Psoas muscle (tissue), 8 donors: ENCODE measurements around the gene TAF6L. TPM values are rescaled to one million over a fixed set of nuclear protein-coding genes. Genes with fewer than 3 reads are reported as not detected.

Source experiments
- ATAC-seq, 4 donors: fragments of 200-7000 bp; cut with Tn5 transposase; one replicate each; pipeline ENCODE4 v1.9.1; 2020; ENCODE audit warnings: moderate library complexity in 3 of 4, mild to moderate bottlenecking in 2 of 4
- DNase-seq, 2 donors: peaks; one replicate each; pipeline ENCODE4 v3.0.0-alpha.2; 2020
- H3K27ac ChIP-seq: fragments of 200-600 bp; one replicate; pipeline ENCODE4 v1.8.0; 2022
- H3K27me3 ChIP-seq, 3 donors: fragments of 200-600 bp in 1 of 3; one replicate each; pipeline versions ENCODE4 v1.6.1 to v1.8.0; 2013 to 2022; ENCODE audit warnings: low read length in 2 of 3, mild to moderate bottlenecking in 2 of 3, moderate library complexity in 1 of 3; ENCODE audit not compliant: insufficient read depth in 3 of 3
- H3K36me3 ChIP-seq, 2 donors: fragments of 200-600 bp in 1 of 2; one replicate each; pipeline versions ENCODE4 v1.6.1 to v1.8.0; 2013 to 2022; ENCODE audit warnings: low read depth in 1 of 2, mild to moderate bottlenecking in 1 of 2, moderate library complexity in 1 of 2; ENCODE audit not compliant: insufficient read depth in 1 of 2
- H3K4me1 ChIP-seq: fragments of 200-600 bp; one replicate; pipeline ENCODE4 v1.8.0; 2022
- H3K4me3 ChIP-seq: fragments of 200-600 bp; one replicate; pipeline ENCODE4 v1.8.0; 2022; ENCODE audit warnings: mild to moderate bottlenecking
- H3K9me3 ChIP-seq: fragments of 200-600 bp; one replicate; pipeline ENCODE4 v1.8.0; 2022
- WGBS, 3 donors: extraction: QIAGEN DNeasy Blood & Tissue Kit; methylation state at CpG; one replicate each; pipeline versions ENCODE4 v1.1.6 to v1.1.7; 2013; 5-methylcytosine and 5-hydroxymethylcytosine counted together
- intact Hi-C, 2 donors: fragments of 100-400 bp; cut with DNase I; formaldehyde crosslinking; loops; one replicate each; pipeline versions ENCODE4 v1.11.0 to v1.14.2; 2022
- long read RNA-seq, 2 donors: library from polyadenylated mRNA; unstranded; transcript quantifications; one replicate each; pipeline ENCODE4 v2.0.0, GENCODE V29; 2021
- polyA plus RNA-seq, 3 donors: library from polyadenylated mRNA; stranded (reverse); fragments of 200-250 nt; gene quantifications; one replicate each; pipeline ENCODE4 v1.2.3, GENCODE V29; 2013
- total RNA-seq, 4 donors: library from RNA; stranded (reverse); fragmentation: NEBNext Ultra II Directional in 2 of 4; extraction: Animal tissue kit (Norgen Biotek cat#: 25700) in 2 of 4; gene quantifications; one replicate each; pipeline versions ENCODE4 v1.2.1 to v1.2.4, GENCODE V29; 2021 to 2023
- TF ChIP-seq, protein P1 (sequence below): fragments of 200-600 bp; IDR thresholded peaks from one replicate; pipeline ENCODE4 v1.8.0; 2022; ENCODE audit warnings: antibody characterized with exemption
- donor health status: healthy with polysubstance abuse.
- donor health status: DM: no; HTN: no; CAD: no; lungs with moderate emphysema.
- donor health status: Bipolar disorder and iron deficiency.
- donor health status: healthy.
- donor health status: DM: yes; HTN: yes; CAD: no.
- donor health status: DM: no; HTN: no; CAD: no.
- donor health status: DM: no; HTN: no; CAD: no.
- donor health status: DM: yes; HTN: yes; CAD: no.

TAF6L gene, protein sequence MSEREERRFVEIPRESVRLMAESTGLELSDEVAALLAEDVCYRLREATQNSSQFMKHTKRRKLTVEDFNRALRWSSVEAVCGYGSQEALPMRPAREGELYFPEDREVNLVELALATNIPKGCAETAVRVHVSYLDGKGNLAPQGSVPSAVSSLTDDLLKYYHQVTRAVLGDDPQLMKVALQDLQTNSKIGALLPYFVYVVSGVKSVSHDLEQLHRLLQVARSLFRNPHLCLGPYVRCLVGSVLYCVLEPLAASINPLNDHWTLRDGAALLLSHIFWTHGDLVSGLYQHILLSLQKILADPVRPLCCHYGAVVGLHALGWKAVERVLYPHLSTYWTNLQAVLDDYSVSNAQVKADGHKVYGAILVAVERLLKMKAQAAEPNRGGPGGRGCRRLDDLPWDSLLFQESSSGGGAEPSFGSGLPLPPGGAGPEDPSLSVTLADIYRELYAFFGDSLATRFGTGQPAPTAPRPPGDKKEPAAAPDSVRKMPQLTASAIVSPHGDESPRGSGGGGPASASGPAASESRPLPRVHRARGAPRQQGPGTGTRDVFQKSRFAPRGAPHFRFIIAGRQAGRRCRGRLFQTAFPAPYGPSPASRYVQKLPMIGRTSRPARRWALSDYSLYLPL
- total RNA-seq (10 to 100 TPM; 13.5 to 19.9 (median 18.3) TPM), polyA plus RNA-seq (10 to 100 TPM; 18.0 to 26.5 (median 20.1) TPM)
- long read RNA-seq, donor 1, transcript TAF6L-201 (11 exons, 2,116 nt), result major isoform, 25 of 37 reads
- long read RNA-seq, donor 1, partial matches to known transcripts, result 1 of 37 reads
- long read RNA-seq, donor 1, other reads (novel, unspliced or antisense), result 11 of 37 reads
- long read RNA-seq, donor 2, transcript TAF6L-201 (11 exons, 2,116 nt), result major isoform, 35 of 53 reads
- long read RNA-seq, donor 2, partial matches to known transcripts, result 7 of 53 reads
- long read RNA-seq, donor 2, other reads (novel, unspliced or antisense), result 11 of 53 reads

DNA sequence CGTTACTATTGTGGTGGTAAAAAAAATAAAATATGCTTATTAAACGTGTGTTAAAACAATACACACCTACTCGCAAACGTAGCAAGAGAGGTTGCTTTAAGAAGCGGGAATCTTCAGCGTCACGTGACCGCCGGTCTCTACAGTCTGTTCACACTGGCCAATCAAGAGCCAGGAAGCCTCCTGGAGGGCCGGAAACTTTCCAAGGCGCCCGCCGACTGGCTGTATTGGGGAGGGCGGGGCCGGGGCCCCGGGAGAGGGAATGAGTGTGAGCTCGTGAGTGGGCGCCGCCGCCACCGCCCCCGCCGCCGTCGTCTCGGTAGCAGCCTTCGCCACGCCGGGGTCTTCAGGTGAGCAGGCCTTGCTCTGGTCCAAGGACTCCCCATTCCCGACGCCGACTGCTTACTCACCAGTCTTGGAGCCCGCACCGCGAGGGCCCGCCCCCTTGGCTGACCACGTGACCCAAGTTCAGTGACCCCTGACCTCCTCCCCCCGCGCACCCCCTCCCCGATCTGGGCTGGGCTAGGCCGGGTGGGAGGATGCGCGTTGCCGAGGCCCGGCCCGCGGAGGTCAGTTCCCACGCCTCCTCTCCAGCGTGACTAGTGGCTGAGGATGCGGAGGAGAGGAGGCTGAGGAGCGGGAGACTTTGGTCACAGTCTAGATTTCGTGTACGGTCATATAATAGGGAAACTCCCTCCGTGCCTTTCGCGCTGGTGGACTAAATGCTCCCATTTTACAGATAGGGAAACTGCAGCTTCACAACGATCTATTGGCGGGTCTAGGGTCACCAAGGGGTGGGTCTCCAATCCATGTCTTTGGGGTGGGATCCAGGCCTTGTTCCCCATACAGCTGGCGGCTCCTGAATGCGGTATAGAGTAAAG, at the start of gene TAF6L:
Gene TAF6L, plus strand, starts transcription at position 253 of the 878 bp plus-strand sequence. CDS start 4,388 bp downstream, outside the sequence.
- DNase-seq, result peak; percentile 98 to 99
- no peaks in the 10 kb centered on the region for H3K9me3 ChIP-seq
- intact Hi-C loops, result no loop called here
- TF ChIP-seq, protein P1, sequence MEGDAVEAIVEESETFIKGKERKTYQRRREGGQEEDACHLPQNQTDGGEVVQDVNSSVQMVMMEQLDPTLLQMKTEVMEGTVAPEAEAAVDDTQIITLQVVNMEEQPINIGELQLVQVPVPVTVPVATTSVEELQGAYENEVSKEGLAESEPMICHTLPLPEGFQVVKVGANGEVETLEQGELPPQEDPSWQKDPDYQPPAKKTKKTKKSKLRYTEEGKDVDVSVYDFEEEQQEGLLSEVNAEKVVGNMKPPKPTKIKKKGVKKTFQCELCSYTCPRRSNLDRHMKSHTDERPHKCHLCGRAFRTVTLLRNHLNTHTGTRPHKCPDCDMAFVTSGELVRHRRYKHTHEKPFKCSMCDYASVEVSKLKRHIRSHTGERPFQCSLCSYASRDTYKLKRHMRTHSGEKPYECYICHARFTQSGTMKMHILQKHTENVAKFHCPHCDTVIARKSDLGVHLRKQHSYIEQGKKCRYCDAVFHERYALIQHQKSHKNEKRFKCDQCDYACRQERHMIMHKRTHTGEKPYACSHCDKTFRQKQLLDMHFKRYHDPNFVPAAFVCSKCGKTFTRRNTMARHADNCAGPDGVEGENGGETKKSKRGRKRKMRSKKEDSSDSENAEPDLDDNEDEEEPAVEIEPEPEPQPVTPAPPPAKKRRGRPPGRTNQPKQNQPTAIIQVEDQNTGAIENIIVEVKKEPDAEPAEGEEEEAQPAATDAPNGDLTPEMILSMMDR, result no peak
- 1 to 3% (median 2%) methylated on average over 46 to 60 of the region's 60 CpGs for WGBS, 3 donors
- H3K4me3 ChIP-seq, result peak within 1 kb of the TSS; percentile 86
- peak; percentile 96 to 98 (median 96) for ATAC-seq
- peak within 1 kb of the TSS; percentile 98 for H3K27ac ChIP-seq
- H3K27me3 ChIP-seq, result no peaks in the 10 kb centered on the region
- peaks cover 4 to 38% of the 10 kb centered on the region in 2 donors for H3K36me3 ChIP-seq
- H3K4me1 ChIP-seq, result peaks cover 27% of the 10 kb centered on the region

DNA sequence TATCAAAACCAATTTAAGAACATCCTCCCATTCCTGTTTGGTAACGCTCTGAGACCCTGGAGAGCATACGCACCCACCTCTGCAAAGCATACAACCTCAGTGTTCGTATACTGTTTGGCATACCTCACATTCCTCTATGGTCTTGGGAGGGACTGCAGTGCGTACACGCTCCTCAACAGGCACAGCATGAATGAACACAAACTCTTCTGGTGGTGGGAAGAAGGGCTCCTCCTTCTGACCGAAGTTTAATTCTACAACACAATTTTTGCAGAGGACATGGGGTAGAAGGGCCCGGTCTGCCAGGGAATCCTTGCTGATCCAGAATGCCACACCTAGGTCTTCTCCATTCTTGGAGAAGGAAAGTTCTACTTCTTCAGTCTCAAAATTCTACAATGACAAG, 49.2 kb upstream of the TAF6L start:
- no peak for DNase-seq
- no peaks in the 10 kb centered on the region for H3K27me3 ChIP-seq
- no peak for ATAC-seq
- peaks cover 12 to 78% of the 10 kb centered on the region in 2 donors for H3K36me3 ChIP-seq
- peaks cover 28% of the 10 kb centered on the region for H3K4me1 ChIP-seq
- H3K27ac ChIP-seq, result no peak overlapping the region
- intact Hi-C loops, result no loop called here
- H3K9me3 ChIP-seq, result no peaks in the 10 kb centered on the region
- H3K4me3 ChIP-seq, result no peak overlapping the region
- 73 to 78% (median 76%) methylated on average over 7 of the region's 7 CpGs for WGBS, 3 donors
- TF ChIP-seq, protein P1, result no peak

DNA sequence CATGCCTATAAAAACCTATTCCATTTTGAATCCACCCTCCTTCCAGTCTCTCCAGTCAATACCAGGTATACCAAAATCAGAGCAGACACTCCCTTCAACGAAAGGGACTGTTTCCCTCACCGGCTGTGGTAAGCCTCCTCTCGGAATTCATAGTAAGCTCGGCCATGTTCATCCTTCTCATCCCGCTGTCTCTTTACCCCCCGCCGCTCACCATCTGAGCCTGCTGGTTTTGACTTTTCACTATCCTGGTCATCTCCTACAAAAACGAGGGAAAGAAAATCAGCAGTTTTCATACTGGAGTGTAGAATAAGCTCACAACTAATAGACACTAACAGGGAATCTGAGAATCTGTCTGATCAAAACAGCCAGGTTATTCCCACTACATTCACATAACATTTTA, 47.0 kb upstream of the TAF6L start:
- no peaks in the 10 kb centered on the region for H3K9me3 ChIP-seq
- 37 to 50% (median 40%) methylated on average over 8 of the region's 8 CpGs for WGBS, 3 donors
- ATAC-seq (no peak), DNase-seq (no peak)
- intact Hi-C loops, result no loop called here
- H3K27me3 ChIP-seq, result no peaks in the 10 kb centered on the region
- no peak overlapping the region for H3K27ac ChIP-seq
- peak overlapping the region; percentile 76 for H3K4me3 ChIP-seq
- TF ChIP-seq, protein P1, result no peak
- peaks cover 12 to 56% of the 10 kb centered on the region in 2 donors for H3K36me3 ChIP-seq
- H3K4me1 ChIP-seq, result peaks cover 23% of the 10 kb centered on the region

DNA sequence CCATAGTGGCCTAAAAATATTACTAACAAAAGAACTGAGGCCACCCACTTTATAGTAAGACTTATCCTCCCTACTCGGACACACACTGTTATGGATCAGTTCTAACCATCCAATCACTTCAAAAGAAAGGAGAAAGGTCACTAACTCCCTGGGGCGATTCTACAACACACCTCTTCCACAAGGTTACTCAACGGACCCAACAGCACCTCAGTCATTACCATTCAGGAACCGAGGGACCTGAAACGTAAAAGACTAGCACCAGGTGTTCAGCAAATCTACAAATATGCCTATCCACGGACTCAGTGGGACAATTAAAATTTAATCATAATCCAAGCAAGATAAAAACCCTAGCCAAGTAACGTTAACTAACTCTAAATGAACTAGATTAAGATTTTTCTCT, 45.5 kb upstream of the TAF6L start:
- H3K4me3 ChIP-seq, result peak overlapping the region; percentile 76
- H3K9me3 ChIP-seq, result no peaks in the 10 kb centered on the region
- TF ChIP-seq, protein P1, result no peak
- intact Hi-C loops, result loop anchor here (5.0 kb wide), 2 partner anchors 37 to 42 kb away; partner anchors contain the start of gene POLR2G (in 1 of the 2)
- 0 to 1% (median 0%) methylated on average over 7 of the region's 7 CpGs for WGBS, 3 donors
- DNase-seq (no peak), ATAC-seq (no peak)
- peaks cover 8 to 42% of the 10 kb centered on the region in 2 donors for H3K36me3 ChIP-seq
- H3K4me1 ChIP-seq, result peaks cover 36% of the 10 kb centered on the region
- H3K27me3 ChIP-seq, result no peaks in the 10 kb centered on the region
- H3K27ac ChIP-seq, result peak overlapping the region; percentile 98
